Measurements from ENCODE around the gene SPEG.

DNA sequence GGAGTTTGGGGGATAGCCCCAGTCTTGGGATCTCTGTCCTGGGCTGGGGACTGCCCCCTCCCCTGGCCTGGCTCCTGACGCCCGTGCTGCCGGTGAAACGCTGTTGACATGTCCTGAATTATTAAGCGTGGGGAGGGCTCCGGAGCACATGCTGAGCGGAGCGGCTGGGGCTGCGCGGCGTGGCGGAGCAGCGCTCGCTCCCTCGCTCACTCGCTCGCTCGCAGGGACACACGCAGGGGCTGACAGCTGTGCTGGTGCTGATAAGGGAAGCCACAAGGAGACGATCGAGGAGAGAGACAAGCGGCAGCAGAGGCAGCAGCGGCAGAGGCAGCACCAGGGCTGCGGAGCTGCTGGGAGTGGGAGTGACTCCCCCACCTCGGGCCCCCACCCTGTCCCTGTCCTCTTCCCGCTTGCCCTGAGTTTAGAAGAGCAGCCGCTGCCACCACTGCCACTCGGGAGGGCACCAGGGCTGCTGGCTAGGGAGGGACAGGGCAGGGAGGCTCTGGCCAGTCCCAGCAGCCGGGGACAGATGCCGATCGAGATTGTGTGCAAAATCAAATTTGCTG lies 79.6 kb downstream of the SPEG start, which contains the start of gene ASIC4:
- TF ChIP-seq EZH2 (IDR thresholded peaks at IDR 0.05; ENCODE audit: borderline replicate concordance, low read length) = no peak
- TF ChIP-seq, protein P1, sequence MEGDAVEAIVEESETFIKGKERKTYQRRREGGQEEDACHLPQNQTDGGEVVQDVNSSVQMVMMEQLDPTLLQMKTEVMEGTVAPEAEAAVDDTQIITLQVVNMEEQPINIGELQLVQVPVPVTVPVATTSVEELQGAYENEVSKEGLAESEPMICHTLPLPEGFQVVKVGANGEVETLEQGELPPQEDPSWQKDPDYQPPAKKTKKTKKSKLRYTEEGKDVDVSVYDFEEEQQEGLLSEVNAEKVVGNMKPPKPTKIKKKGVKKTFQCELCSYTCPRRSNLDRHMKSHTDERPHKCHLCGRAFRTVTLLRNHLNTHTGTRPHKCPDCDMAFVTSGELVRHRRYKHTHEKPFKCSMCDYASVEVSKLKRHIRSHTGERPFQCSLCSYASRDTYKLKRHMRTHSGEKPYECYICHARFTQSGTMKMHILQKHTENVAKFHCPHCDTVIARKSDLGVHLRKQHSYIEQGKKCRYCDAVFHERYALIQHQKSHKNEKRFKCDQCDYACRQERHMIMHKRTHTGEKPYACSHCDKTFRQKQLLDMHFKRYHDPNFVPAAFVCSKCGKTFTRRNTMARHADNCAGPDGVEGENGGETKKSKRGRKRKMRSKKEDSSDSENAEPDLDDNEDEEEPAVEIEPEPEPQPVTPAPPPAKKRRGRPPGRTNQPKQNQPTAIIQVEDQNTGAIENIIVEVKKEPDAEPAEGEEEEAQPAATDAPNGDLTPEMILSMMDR (IDR thresholded peaks at IDR 0.05; ENCODE audit: low read length) = no peak

Measured in OCI-LY1 (cell line).